Aorta (tissue), 5 donors: ENCODE measurements around the gene CELF4. TPM values are rescaled to one million over a fixed set of nuclear protein-coding genes. Genes with fewer than 3 reads are reported as not detected.

Experiments used
- ATAC-seq: fragments of 200-7000 bp; cut with Tn5 transposase; one replicate; pipeline ENCODE4 v1.9.1; 2022; ENCODE audit warnings: moderate library complexity; ENCODE audit not compliant: low FRiP score
- DNase-seq, 2 donors: peaks; one replicate each; pipeline ENCODE4 v3.0.0-alpha.2; 2020
- H3K27ac ChIP-seq, 2 donors: one replicate each; pipeline ENCODE4 v1.5.1; 2013; ENCODE audit warnings: low read length in 2 of 2, mild to moderate bottlenecking in 2 of 2, moderate library complexity in 2 of 2, control low read depth in 1 of 2, inconsistent platforms in 1 of 2, low read depth in 1 of 2
- H3K27me3 ChIP-seq, 2 donors: one replicate each; pipeline ENCODE4 v1.6.1; 2013; ENCODE audit warnings: control low read depth in 1 of 2, low read length in 1 of 2, mild to moderate bottlenecking in 1 of 2, moderate library complexity in 1 of 2; ENCODE audit not compliant: insufficient read depth in 2 of 2, control insufficient read depth in 1 of 2
- H3K36me3 ChIP-seq, 2 donors: one replicate each; pipeline ENCODE4 v1.6.1; 2013; ENCODE audit warnings: control low read depth in 1 of 2, low read length in 1 of 2, mild to moderate bottlenecking in 1 of 2; ENCODE audit not compliant: insufficient read depth in 2 of 2, control insufficient read depth in 1 of 2
- H3K4me1 ChIP-seq, 2 donors: one replicate each; pipeline ENCODE4 v1.6.1; 2013; ENCODE audit warnings: low read length in 2 of 2, control low read depth in 1 of 2, mild to moderate bottlenecking in 1 of 2, moderate library complexity in 1 of 2; ENCODE audit not compliant: insufficient read depth in 2 of 2, control insufficient read depth in 1 of 2
- H3K4me3 ChIP-seq, 2 donors: one replicate each; pipeline ENCODE4 v1.5.1; 2013; ENCODE audit warnings: low read length in 2 of 2, control low read depth in 1 of 2, mild to moderate bottlenecking in 1 of 2
- H3K9me3 ChIP-seq: one replicate; pipeline ENCODE4 v1.6.1; 2013; ENCODE audit warnings: mild to moderate bottlenecking, low read length; ENCODE audit not compliant: control insufficient read depth
- WGBS, 2 donors: extraction: QIAGEN DNeasy Blood & Tissue Kit; methylation state at CpG; one replicate each; pipeline ENCODE4 v1.1.7; 2013; 5-methylcytosine and 5-hydroxymethylcytosine counted together
- intact Hi-C, 2 donors: fragments of 100-400 bp; cut with DNase I; formaldehyde crosslinking; loops; one replicate each; pipeline versions ENCODE4 v1.14.2 to v1.15.0; 2022
- polyA plus RNA-seq, 2 donors: library from polyadenylated mRNA; stranded (reverse); fragments of 200-250 nt; gene quantifications; one replicate each; pipeline ENCODE4 v1.2.3, GENCODE V29; 2013
- total RNA-seq, 2 donors: library from RNA; stranded (reverse); fragmentation: NEBNext Ultra II Directional; extraction: Animal tissue kit (Norgen Biotek cat#: 25700); gene quantifications; one replicate each; pipeline ENCODE4 v1.2.1, GENCODE V29; 2021
- donor health status: healthy with polysubstance abuse.
- donor health status: Bipolar disorder and iron deficiency.
- donor health status: DM: no; HTN: no; CAD: no.
- donor health status: DM: no; HTN: no; CAD: no.
- donor health status: DM: yes; HTN: yes; CAD: no.

The CELF4 gene
- total and polyA plus RNA-seq, 4 donors: 0.51 TPM; not detected in 3

DNA sequence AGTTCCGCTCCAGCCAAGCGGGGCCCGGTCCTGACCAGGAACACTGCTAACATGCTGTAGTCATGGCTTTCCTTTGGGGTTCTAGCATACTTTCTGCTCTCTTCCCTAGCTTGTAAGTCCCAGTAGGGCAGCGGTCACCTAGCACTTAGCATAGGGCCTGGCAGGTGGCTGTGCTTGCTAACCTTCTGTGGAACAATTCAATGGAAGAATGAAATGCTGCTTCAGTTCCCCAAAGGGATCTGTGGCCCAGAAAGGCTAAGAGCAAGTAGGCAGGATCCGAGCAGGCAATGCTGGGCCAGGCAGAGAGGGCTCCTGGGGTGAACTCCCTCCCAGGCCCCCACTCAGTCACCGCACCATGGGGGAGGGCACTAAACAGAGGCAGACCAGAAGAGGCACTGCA, 266.8 kb downstream of the CELF4 start:
- WGBS, 2 donors: 89 to 91% methylated on average over 6 of the region's 6 CpGs
- no peaks in the 10 kb centered on the region for H3K27me3 ChIP-seq
- H3K4me3 ChIP-seq: no peak overlapping the region
- no peaks in the 10 kb centered on the region for H3K9me3 ChIP-seq
- H3K4me1 ChIP-seq: no peaks in the 10 kb centered on the region
- intact Hi-C loops: no loop called here
- ATAC-seq: no peak
- no peaks in the 10 kb centered on the region for H3K36me3 ChIP-seq
- no peak overlapping the region for H3K27ac ChIP-seq
- no peak for DNase-seq

DNA sequence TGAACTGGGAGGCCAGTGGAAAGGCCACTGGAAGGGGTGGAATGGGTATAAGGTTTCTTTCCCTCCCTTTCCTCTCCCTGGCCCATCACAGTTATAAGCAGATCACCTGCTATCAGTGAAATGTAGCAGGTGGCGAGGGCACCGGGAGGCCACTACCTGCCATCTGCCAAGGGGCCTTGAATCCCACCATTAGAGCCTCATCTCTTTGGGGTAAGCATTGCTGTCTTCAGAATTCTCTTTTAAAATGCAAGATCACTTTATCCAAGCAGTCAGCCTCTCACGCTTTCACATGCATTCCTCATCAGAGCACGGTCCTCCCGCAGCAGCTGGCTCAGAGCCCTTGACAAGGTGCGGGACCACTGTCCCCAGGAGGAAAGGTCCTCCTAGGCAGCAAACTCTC, 268.5 kb downstream of the CELF4 start:
- no peak for ATAC-seq
- DNase-seq: no peak
- H3K4me1 ChIP-seq: no peaks in the 10 kb centered on the region
- no peaks in the 10 kb centered on the region for H3K9me3 ChIP-seq
- H3K4me3 ChIP-seq: no peak overlapping the region
- H3K27ac ChIP-seq: no peak overlapping the region
- H3K27me3 ChIP-seq: no peaks in the 10 kb centered on the region
- 84 to 87% methylated on average over 6 of the region's 6 CpGs for WGBS, 2 donors
- intact Hi-C loops: no loop called here
- H3K36me3 ChIP-seq: no peaks in the 10 kb centered on the region

DNA sequence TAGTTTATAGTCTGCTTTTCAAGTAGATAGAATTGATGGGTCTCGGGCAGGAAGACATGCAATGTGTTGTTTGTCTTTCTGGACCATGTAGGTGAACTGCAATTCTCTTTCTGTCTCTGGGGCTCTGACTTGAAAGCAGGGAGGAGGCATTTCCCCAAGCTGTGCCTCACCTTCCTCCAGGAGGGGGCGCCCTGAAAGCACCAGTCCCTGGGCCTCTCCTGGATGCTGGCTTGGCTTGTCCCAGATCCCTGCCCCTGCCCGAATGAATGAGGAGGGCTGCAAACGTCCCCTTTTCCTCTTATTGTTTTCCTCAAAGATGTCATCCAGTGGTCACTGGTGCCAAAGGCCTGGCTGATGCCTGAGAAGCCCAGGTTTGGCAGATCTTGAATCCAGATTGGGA, 270.6 kb downstream of the CELF4 start:
- no peak for DNase-seq
- intact Hi-C loops: no loop called here
- Histone ChIP-seq H3K27me3 (no peaks in the 10 kb centered on the region), H3K4me3 (no peak overlapping the region), H3K27ac (no peak overlapping the region), H3K36me3 (no peaks in the 10 kb centered on the region), H3K4me1 (no peaks in the 10 kb centered on the region), H3K9me3 (no peaks in the 10 kb centered on the region)
- WGBS, 2 donors: 38 to 42% methylated on average over 4 of the region's 4 CpGs
- no peak for ATAC-seq

DNA sequence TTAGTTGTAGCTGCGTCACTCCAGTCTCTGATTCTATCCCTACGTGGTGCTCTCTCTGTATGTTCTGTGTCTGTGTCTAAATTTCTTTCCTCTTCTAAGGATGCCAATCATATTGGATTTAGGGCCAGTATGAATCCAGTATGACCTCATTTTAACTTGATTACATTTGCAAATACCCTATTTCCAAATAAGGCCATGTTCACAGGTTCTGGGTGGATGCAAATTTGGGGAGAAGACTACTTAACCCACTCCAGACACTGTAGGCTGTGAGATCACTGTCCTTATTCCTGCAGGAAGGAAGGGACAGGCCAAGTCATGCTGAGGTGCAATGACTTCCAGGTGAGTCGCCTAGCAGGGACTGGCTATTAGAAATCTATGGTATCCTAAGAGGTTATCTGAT, 272.2 kb downstream of the CELF4 start:
- H3K4me3 ChIP-seq: no peak overlapping the region
- H3K27me3 ChIP-seq: no peaks in the 10 kb centered on the region
- intact Hi-C loops: no loop called here
- no peak for ATAC-seq
- no peaks in the 10 kb centered on the region for H3K36me3 ChIP-seq
- no peaks in the 10 kb centered on the region for H3K4me1 ChIP-seq
- no peak for DNase-seq
- H3K9me3 ChIP-seq: no peaks in the 10 kb centered on the region
- WGBS, 2 donors: 79 to 89% methylated on average over 3 of the region's 3 CpGs
- no peak overlapping the region for H3K27ac ChIP-seq

DNA sequence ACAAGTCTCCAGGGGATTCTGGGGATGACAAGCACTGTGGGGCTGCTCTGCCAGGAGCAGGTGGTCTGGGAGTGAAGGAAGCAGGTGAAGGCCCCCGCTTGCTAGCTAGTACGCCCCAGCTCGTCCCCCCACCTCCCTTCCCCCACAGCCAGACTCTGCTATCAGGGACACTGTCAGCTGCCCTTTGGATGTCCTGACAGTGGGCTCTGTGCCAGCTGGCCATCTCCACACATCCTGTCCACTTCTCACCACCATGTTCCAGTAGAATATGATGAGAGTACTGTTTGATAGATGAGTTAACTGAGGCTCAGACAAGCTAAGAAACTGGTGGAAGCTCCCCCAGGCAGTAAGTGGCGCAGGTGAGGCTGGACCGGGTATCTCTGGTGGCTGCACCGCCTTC, 276.2 kb downstream of the CELF4 start:
- WGBS, 2 donors: 89 to 93% methylated on average over 6 of the region's 6 CpGs
- ATAC-seq: no peak
- Histone ChIP-seq H3K9me3 (no peaks in the 10 kb centered on the region), H3K27me3 (no peaks in the 10 kb centered on the region), H3K27ac (no peak overlapping the region), H3K36me3 (no peaks in the 10 kb centered on the region), H3K4me3 (no peak overlapping the region), H3K4me1 (no peaks in the 10 kb centered on the region)
- intact Hi-C loops: no loop called here
- no peak for DNase-seq

DNA sequence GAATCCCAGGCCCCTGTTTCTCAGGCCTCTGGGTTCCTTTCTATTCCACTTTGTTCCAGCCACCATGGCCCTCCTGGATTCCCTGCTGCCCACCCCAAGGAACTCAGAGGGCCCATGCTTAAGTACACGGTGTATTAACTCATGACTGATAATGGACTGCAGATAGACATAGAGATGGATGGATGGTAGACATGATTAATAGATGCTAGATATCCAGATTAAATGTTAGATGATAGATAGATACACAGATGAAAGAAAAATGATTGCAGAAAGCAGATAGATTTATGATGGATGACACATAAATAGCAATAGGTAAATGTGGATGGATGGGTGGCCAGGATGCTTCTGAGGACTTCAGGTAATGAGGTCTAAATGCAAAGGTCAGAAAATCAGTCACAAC, 278.0 kb downstream of the CELF4 start:
- no peak overlapping the region for H3K27ac ChIP-seq
- no peaks in the 10 kb centered on the region for H3K9me3 ChIP-seq
- H3K27me3 ChIP-seq: no peaks in the 10 kb centered on the region
- 20 to 22% methylated on average over 1 of the region's 1 CpG for WGBS, 2 donors
- no peaks in the 10 kb centered on the region for H3K4me1 ChIP-seq
- H3K4me3 ChIP-seq: no peak overlapping the region
- H3K36me3 ChIP-seq: no peaks in the 10 kb centered on the region
- intact Hi-C loops: no loop called here
- ATAC-seq (no peak), DNase-seq (no peak)

DNA sequence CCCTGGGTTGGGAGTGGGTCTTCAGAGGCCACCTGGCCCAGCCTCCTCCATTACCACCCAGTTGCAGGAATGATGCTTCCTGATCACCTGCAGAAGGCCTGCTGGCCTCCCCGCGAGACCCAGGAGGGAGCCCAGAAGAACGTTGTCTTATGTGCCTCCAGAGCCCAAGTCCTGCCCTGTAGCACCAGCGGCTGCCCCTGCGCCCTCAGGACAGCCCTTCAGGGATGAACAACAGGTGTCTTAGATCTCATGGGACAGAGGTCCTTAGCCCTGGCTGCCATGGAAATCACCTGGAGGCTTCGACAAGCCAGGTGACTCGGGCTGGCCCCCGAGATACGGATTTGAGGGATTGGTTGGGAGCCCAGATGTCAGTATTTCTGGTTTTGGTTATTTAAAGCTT, 278.8 kb downstream of the CELF4 start:
- Histone ChIP-seq H3K9me3 (no peaks in the 10 kb centered on the region), H3K36me3 (no peaks in the 10 kb centered on the region), H3K4me3 (no peak overlapping the region), H3K4me1 (no peaks in the 10 kb centered on the region), H3K27me3 (no peaks in the 10 kb centered on the region), H3K27ac (no peak overlapping the region)
- WGBS, 2 donors: 88 to 90% methylated on average over 9 of the region's 9 CpGs
- intact Hi-C loops: no loop called here
- DNase-seq (no peak), ATAC-seq (no peak)

DNA sequence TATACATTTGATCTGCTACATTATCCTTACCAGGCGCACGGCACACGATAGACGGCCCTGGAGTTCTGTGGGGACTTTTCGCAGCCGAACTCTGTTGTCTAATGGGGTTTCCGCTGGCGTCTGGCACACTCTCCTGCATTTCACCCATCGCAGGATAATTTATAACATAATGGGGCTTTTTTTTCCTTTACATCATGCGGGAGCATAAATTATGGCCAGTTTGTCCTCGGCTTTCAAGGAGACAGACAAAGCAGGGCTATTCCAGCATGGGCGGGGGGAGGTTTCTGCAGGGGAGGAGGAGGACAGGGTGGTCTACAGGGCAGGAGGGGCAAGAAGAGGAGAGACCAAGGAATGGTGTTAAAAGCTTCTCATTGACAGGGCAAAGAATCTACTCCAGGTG, 279.8 kb downstream of the CELF4 start:
- Histone ChIP-seq H3K36me3 (no peaks in the 10 kb centered on the region), H3K27ac (no peak overlapping the region), H3K9me3 (no peaks in the 10 kb centered on the region), H3K4me1 (no peaks in the 10 kb centered on the region), H3K4me3 (no peak overlapping the region), H3K27me3 (no peaks in the 10 kb centered on the region)
- WGBS, 2 donors: 26 to 43% methylated on average over 12 of the region's 12 CpGs
- DNase-seq: no peak
- ATAC-seq: no peak
- intact Hi-C loops: no loop called here

DNA sequence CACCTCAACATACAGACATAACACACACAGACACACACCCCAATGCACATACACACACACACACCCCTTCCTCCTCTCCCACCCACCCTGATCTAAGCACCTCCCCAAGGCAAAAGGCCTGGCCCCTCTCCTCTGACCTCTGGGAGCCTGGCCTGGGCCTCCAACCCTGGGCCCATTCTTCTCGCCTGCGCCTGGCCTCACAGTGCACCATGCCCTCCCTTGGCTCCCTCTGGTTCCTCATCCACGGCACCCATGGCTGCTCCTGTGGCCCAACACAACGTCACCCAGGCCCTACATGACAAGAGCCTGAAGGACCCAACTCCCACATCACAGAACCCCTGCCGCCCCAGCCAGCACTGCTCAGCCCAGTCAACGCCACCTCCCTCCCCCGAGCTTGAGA, 281.3 kb downstream of the CELF4 start:
- Histone ChIP-seq H3K36me3 (no peaks in the 10 kb centered on the region), H3K4me1 (no peaks in the 10 kb centered on the region), H3K4me3 (no peak overlapping the region), H3K27ac (no peak overlapping the region), H3K27me3 (no peaks in the 10 kb centered on the region), H3K9me3 (no peaks in the 10 kb centered on the region)
- DNase-seq: no peak
- ATAC-seq: no peak
- 88 to 90% methylated on average over 7 of the region's 7 CpGs for WGBS, 2 donors
- intact Hi-C loops: no loop called here
